K562 (cell line): ENCODE data around the gene TMEM209. TPM values are rescaled to one million over a fixed set of nuclear protein-coding genes. Genes with fewer than 3 reads are reported as not detected.

Experiments used
- BRD9 ChIP-seq: fragments of 450-650 bp; IDR thresholded peaks from 2 replicates; pipeline ENCODE4 v1.6.1; 2018; ENCODE audit warnings: low read depth; ENCODE audit not compliant: partially characterized antibody
- CBFA2T2 ChIP-seq: fragments of 450-650 bp; conservative IDR thresholded peaks from 2 replicates; pipeline ENCODE4 v1.6.1; 2017; ENCODE audit warnings: mild to moderate bottlenecking
- KDM2B ChIP-seq: fragments of 250-450 bp; sonication (Bioruptor Pico); IDR thresholded peaks from 2 replicates; pipeline ENCODE4 v1.8.0; 2021; ENCODE audit warnings: mild to moderate bottlenecking, moderate library complexity
- LARP7 ChIP-seq: fragments of 450-650 bp; IDR thresholded peaks from 2 replicates; pipeline ENCODE4 v1.6.1; 2016
- MECOM ChIP-seq: fragments of 250-450 bp; sonication (Bioruptor Pico); IDR thresholded peaks from 2 replicates; pipeline ENCODE4 v1.8.0; 2022; ENCODE audit warnings: inconsistent platforms
- MED1 ChIP-seq: sonication (generic); formaldehyde crosslinking; IDR thresholded peaks from 2 replicates; pipeline ENCODE4 v1.8.1; 2023; ENCODE audit warnings: missing genetic modification reagents, borderline replicate concordance
- POLR2AphosphoS5 ChIP-seq: IDR thresholded peaks from 2 replicates; pipeline ENCODE4 v1.6.1; 2011; ENCODE audit warnings: mild to moderate bottlenecking, low read depth, low read length, moderate library complexity; ENCODE audit not compliant: control insufficient read depth, insufficient read depth
- PRMT5 ChIP-seq: sonication (generic); formaldehyde crosslinking; IDR thresholded peaks from 2 replicates; pipeline ENCODE4 v1.5.0; 2020; ENCODE audit warnings: missing genetic modification reagents
- RNF2 ChIP-seq: sonication (generic); IDR thresholded peaks from 2 replicates; pipeline ENCODE4 v1.6.1; 2016
- SMAD2 ChIP-seq: fragments of 150-350 bp; IDR thresholded peaks from 2 replicates; pipeline ENCODE4 v1.6.1; 2014; ENCODE audit warnings: low read depth, mild to moderate bottlenecking, low read length
- STAG1 ChIP-seq: sonication (generic); formaldehyde crosslinking; IDR thresholded peaks from 2 replicates; pipeline ENCODE4 v1.5.0; 2020; ENCODE audit warnings: missing genetic modification reagents, borderline replicate concordance
- STAT5A ChIP-seq: IDR thresholded peaks from 2 replicates; pipeline ENCODE4 v1.6.1; 2012; ENCODE audit warnings: low read length, inconsistent platforms, borderline replicate concordance
- ZC3H8 ChIP-seq: fragments of 450-650 bp; IDR thresholded peaks from 2 replicates; pipeline ENCODE4 v1.6.1; 2017
- ZNF197 ChIP-seq: fragments of 200-800 bp; sonication (Bioruptor generic); IDR thresholded peaks from 2 replicates; pipeline ENCODE4 v1.6.1; 2016; ENCODE audit warnings: low read depth, missing genetic modification characterization, missing compliant biosample characterization
- ZNF511 ChIP-seq: sonication (generic); formaldehyde crosslinking; IDR thresholded peaks from 2 replicates; pipeline ENCODE4 v1.8.0; 2022; ENCODE audit warnings: mild to moderate bottlenecking, missing genetic modification reagents
- polyA plus RNA-seq, 8 experiments: library from polyadenylated mRNA; depleted of rRNA in 4 of 8; stranded (reverse) in 5 of 8; unstranded in 3 of 8; fragments of >200 nt; fragmentation: Nextera tagmentation in 2 of 8; fragmentation: Illumina TruSeq in 1 of 8; extraction: Ambion mirVana in 2 of 8; extraction: Trizol in 1 of 8; gene quantifications; 2 replicates each; pipeline versions ENCODE4 v1.2.1 to v1.2.3, GENCODE V29; 2011 to 2014; ENCODE audit warnings: inconsistent platforms in 1 of 8, missing spikeins in 1 of 8
- total RNA-seq, 7 experiments: library from RNA; depleted of rRNA in 6 of 7; stranded (reverse); fragments of >200 nt in 6 of 7; fragmentation: Illumina TruSeq in 2 of 7; extraction: Trizol in 2 of 7; gene quantifications; 2 replicates each; pipeline versions ENCODE4 v1.2.1 to v1.2.3, GENCODE V29; 2011 to 2021; ENCODE audit warnings: low replicate concordance in 1 of 7
- TF ChIP-seq, protein P1 (sequence below): sonication (generic); formaldehyde crosslinking; IDR thresholded peaks from 2 replicates; pipeline ENCODE4 v1.8.0; 2022; ENCODE audit warnings: mild to moderate bottlenecking, missing genetic modification reagents
- TF ChIP-seq, protein P2 (sequence below): fragments of 450-650 bp; IDR thresholded peaks from 2 replicates; pipeline ENCODE4 v1.6.1; 2016; ENCODE audit warnings: borderline replicate concordance
- TF ChIP-seq, protein P3 (sequence below): sonication (generic); formaldehyde crosslinking; IDR thresholded peaks from 2 replicates; pipeline ENCODE4 v1.8.1; 2023; ENCODE audit warnings: mild to moderate bottlenecking, missing genetic modification reagents, moderate library complexity
- TF ChIP-seq, protein P4 (sequence below): sonication (generic); formaldehyde crosslinking; IDR thresholded peaks from 2 replicates; pipeline ENCODE4 v1.9.0; 2022; ENCODE audit warnings: mild to moderate bottlenecking, missing genetic modification reagents
- TF ChIP-seq, protein P5 (sequence below): fragments of 450-650 bp; formaldehyde crosslinking; IDR thresholded peaks from 2 replicates; pipeline ENCODE4 v1.4.0; 2020; ENCODE audit warnings: mild to moderate bottlenecking
- TF ChIP-seq, protein P6 (sequence below): fragments of 250-450 bp; sonication (Bioruptor Pico); IDR thresholded peaks from 2 replicates; pipeline ENCODE4 v1.5.0; 2021

The TMEM209 gene
- total and polyA plus RNA-seq, 9 of the 15 experiments (the other 6 are each of a cell fraction or from before 2014, with no cell fraction given) = 36.8 to 116 (median 76.6) TPM

DNA sequence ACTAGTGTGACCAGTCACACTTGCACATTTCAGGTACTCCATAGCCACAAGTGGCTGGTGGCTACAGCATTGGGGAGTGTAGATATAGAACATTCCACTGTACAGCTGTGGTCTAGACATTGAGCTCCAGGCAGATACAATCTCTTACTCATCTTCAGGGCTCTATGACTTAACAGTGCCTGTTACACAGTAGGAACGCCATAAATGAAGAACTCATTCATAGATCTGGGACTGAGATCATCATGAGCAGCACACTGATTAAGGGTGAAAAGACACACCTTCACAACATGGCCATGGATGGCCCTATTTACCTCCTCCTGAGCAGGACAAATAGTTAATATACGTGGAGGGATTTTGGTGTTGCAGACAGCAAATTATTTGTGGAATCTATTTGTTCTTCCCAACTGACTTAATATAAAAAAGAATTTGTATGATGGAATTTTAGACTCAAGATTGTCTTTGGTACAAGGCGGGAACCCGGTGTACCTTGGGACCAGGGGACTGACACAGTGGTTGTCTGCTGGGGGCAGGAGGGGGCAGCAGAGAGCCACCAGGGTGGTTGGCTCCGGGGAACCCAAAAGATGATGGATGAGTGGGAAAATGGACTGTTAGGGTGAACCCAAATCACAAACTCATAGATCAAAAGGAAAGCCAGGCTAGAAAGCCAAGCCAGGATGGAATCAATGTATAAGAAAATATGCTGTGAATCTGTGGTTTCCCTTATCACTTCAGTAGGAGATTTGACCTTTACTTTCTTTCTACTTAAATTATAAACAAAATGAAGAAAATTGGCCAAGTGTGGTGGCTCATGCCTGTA lies 37.2 kb upstream of the TMEM209 start (continued):
- TF ChIP-seq, protein P1, sequence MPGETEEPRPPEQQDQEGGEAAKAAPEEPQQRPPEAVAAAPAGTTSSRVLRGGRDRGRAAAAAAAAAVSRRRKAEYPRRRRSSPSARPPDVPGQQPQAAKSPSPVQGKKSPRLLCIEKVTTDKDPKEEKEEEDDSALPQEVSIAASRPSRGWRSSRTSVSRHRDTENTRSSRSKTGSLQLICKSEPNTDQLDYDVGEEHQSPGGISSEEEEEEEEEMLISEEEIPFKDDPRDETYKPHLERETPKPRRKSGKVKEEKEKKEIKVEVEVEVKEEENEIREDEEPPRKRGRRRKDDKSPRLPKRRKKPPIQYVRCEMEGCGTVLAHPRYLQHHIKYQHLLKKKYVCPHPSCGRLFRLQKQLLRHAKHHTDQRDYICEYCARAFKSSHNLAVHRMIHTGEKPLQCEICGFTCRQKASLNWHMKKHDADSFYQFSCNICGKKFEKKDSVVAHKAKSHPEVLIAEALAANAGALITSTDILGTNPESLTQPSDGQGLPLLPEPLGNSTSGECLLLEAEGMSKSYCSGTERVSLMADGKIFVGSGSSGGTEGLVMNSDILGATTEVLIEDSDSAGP (CRISPR knock-in tag) = no peak
- TF ChIP-seq MECOM (CRISPR knock-in tag) (0 out of 2 replicates have a peak, but pooled peaks have one; percentile 59), POLR2AphosphoS5 (no peak), STAT5A (0 out of 2 replicates have a peak, but pooled peaks have one; percentile 39), CBFA2T2 (peak; percentile 66), ZC3H8 (no peak), LARP7 (no peak), ZNF197 (CRISPR knock-in tag) (no peak), KDM2B (CRISPR knock-in tag) (no peak), PRMT5 (CRISPR knock-in tag) (no peak), SMAD2 (no peak), STAG1 (CRISPR knock-in tag) (no peak), MED1 (CRISPR knock-in tag) (no peak), BRD9 (no peak), RNF2 (no peak; the same call in 1 of the 2 replicates), ZNF511 (no peak)
- TF ChIP-seq, protein P2, sequence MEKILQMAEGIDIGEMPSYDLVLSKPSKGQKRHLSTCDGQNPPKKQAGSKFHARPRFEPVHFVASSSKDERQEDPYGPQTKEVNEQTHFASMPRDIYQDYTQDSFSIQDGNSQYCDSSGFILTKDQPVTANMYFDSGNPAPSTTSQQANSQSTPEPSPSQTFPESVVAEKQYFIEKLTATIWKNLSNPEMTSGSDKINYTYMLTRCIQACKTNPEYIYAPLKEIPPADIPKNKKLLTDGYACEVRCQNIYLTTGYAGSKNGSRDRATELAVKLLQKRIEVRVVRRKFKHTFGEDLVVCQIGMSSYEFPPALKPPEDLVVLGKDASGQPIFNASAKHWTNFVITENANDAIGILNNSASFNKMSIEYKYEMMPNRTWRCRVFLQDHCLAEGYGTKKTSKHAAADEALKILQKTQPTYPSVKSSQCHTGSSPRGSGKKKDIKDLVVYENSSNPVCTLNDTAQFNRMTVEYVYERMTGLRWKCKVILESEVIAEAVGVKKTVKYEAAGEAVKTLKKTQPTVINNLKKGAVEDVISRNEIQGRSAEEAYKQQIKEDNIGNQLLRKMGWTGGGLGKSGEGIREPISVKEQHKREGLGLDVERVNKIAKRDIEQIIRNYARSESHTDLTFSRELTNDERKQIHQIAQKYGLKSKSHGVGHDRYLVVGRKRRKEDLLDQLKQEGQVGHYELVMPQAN = no peak
- TF ChIP-seq, protein P3, sequence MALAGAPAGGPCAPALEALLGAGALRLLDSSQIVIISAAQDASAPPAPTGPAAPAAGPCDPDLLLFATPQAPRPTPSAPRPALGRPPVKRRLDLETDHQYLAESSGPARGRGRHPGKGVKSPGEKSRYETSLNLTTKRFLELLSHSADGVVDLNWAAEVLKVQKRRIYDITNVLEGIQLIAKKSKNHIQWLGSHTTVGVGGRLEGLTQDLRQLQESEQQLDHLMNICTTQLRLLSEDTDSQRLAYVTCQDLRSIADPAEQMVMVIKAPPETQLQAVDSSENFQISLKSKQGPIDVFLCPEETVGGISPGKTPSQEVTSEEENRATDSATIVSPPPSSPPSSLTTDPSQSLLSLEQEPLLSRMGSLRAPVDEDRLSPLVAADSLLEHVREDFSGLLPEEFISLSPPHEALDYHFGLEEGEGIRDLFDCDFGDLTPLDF (CRISPR knock-in tag) = no peak
- TF ChIP-seq, protein P4, sequence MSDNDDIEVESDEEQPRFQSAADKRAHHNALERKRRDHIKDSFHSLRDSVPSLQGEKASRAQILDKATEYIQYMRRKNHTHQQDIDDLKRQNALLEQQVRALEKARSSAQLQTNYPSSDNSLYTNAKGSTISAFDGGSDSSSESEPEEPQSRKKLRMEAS = no peak
- TF ChIP-seq, protein P5, sequence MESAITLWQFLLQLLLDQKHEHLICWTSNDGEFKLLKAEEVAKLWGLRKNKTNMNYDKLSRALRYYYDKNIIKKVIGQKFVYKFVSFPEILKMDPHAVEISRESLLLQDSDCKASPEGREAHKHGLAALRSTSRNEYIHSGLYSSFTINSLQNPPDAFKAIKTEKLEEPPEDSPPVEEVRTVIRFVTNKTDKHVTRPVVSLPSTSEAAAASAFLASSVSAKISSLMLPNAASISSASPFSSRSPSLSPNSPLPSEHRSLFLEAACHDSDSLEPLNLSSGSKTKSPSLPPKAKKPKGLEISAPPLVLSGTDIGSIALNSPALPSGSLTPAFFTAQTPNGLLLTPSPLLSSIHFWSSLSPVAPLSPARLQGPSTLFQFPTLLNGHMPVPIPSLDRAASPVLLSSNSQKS = no peak
- TF ChIP-seq, protein P6, sequence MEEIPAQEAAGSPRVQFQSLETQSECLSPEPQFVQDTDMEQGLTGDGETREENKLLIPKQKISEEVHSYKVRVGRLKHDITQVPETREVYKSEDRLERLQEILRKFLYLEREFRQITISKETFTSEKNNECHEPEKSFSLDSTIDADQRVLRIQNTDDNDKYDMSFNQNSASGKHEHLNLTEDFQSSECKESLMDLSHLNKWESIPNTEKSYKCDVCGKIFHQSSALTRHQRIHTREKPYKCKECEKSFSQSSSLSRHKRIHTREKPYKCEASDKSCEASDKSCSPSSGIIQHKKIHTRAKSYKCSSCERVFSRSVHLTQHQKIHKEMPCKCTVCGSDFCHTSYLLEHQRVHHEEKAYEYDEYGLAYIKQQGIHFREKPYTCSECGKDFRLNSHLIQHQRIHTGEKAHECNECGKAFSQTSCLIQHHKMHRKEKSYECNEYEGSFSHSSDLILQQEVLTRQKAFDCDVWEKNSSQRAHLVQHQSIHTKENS = no peak
